ENCODE results near the gene NDUFB11. TPM values are rescaled to one million over a fixed set of nuclear protein-coding genes. Genes with fewer than 3 reads are reported as not detected.
A peak's percentile ranks its signal among the peaks of the same experiment; 100 is the strongest.

The NDUFB11 gene
- total RNA-seq, 2 experiments from 2014 or later, result 78.1 to 139 TPM

DNA sequence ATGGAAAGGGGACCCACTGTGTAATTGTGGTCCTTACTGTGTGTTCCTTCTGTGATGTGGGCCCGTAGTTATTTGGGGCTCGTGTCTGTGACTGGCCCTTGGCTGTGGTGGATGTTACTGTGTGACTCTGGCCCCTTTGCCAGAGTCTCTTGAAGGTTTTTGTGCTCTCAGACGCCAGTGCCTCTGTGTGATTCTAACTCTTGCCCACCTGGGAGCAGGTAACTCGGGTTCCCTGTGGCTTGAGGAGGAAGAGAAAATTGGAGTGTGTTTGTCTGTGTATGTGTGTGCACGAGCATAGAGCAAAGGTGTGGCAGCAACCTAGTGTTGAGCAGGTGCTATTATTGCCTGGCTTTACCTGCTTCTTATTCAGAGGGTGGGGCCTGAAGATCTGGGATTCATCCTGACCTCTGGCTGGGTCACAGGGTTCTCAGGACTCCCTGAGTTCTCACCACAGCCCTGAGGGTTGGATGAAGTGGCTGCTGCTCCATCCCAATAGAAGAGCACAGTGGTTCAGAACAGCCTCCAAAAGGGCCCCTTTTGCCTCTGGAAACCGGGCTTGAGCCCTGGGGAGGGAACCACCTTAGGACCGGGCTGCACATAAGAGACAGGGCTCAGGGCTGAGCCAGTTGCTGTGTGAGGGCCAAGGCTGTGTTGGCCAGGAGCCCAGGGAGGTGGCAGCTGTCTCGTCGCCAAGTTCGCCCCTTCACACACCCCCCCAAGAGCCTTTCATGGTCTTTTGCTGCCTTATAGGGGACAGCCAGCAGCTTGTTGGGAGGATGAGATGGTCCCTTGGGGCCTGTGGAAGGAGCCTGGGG, 1.8 kb upstream of the NDUFB11 start:
- Histone ChIP-seq H3K9me2 (ENCODE audit: insufficient read depth, low read length) (no peaks in the 10 kb centered on the region), H2AFZ (ENCODE audit: low read length) (no peak overlapping the region), H3K9me3 (ENCODE audit: low read length) (no peaks in the 10 kb centered on the region), H3K4me1 (ENCODE audit: insufficient read depth, low read length, poor library complexity, severe bottlenecking) (peaks cover 20% of the 10 kb centered on the region), H3K4me3 (ENCODE audit: low read depth, low read length, poor library complexity, severe bottlenecking) (peak overlapping the region; percentile 95), H3K4me2 (ENCODE audit: low read length) (peak overlapping the region; percentile 86), H3K36me3 (ENCODE audit: insufficient read depth, low read length) (peaks cover 43% of the 10 kb centered on the region), H3K27ac (ENCODE audit: low read depth, low read length, poor library complexity, severe bottlenecking) (peak overlapping the region; percentile 93), H4K20me1 (ENCODE audit: insufficient read depth, low read length) (0 out of 2 replicates have a peak, but pooled peaks cover 10% of the 10 kb centered on the region), H3K79me2 (ENCODE audit: insufficient read depth, low read depth, low read length) (peaks cover 73% of the 10 kb centered on the region)
- POLR2A ChIA-PET, result interaction anchor here (1.0 kb wide), 1 partner anchor 17 kb away, joined by 3 read pairs; no protein-coding TSS in a partner anchor
- intact Hi-C loops (cut with micrococcal nuclease; ENCODE audit: unreplicated experiment), result no loop called here
- TF ChIP-seq, protein P1, sequence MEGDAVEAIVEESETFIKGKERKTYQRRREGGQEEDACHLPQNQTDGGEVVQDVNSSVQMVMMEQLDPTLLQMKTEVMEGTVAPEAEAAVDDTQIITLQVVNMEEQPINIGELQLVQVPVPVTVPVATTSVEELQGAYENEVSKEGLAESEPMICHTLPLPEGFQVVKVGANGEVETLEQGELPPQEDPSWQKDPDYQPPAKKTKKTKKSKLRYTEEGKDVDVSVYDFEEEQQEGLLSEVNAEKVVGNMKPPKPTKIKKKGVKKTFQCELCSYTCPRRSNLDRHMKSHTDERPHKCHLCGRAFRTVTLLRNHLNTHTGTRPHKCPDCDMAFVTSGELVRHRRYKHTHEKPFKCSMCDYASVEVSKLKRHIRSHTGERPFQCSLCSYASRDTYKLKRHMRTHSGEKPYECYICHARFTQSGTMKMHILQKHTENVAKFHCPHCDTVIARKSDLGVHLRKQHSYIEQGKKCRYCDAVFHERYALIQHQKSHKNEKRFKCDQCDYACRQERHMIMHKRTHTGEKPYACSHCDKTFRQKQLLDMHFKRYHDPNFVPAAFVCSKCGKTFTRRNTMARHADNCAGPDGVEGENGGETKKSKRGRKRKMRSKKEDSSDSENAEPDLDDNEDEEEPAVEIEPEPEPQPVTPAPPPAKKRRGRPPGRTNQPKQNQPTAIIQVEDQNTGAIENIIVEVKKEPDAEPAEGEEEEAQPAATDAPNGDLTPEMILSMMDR (conservative IDR thresholded peaks at IDR 0.05; ENCODE audit: low read length), result no peak
- TF ChIP-seq EZH2phosphoT487 (IDR thresholded peaks at IDR 0.05; ENCODE audit: borderline replicate concordance, low read depth, low read length), result no peak
- no peak for DNase-seq (ENCODE audit: low spot score)
- BruUV-seq (replicated peaks), result no TSS peak
- CTCF ChIA-PET (ENCODE audit: unreplicated experiment), result no interaction called here

DNA sequence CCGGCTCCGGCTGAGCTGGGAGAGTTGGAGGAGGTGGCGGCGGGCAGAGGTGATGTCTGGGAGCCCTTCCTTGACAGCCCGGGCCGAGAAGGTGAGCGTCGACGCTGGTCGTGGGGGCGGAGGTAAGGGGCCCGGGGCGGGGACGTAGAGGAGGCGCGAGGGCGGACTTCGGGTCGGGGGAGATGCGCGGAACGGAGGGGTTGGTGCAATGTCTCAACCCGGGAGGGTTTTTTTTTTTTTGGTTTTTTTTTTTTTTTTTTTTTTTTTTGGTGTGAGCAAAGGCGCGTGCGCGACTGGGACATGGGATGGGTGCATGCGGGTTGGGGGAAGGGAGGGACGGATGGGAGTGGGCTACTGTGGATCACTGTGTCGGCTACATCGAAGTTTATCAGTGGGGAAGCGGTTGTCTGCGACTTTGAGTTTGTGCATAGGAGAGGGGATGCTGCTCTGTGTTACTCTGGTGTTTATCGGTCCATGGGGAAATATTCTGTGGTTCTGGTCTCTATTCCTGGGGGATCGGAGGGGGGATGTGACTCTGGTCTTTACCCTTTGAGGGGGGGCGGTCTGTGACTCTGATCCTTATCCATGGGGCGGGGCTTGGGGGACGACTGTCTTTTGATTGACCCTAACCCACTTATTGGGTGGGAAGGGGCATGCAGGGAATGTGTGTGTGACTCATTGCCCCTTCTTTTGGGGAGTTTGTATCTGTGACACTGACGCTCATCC, 1.1 kb upstream of the NDUFB11 start:
- Histone ChIP-seq H3K27ac (ENCODE audit: low read depth, low read length, poor library complexity, severe bottlenecking) (peak overlapping the region; percentile 93), H2AFZ (ENCODE audit: low read length) (0 out of 2 replicates have a peak overlapping the region, but pooled peaks have one; percentile 15)

More for the DNA sequence above, 1.1 kb upstream of the NDUFB11 start:
- no TSS peak for BruUV-seq (replicated peaks)
- peak overlapping the region; percentile 86 for H3K4me2 ChIP-seq (ENCODE audit: low read length)
- intact Hi-C loops (cut with micrococcal nuclease; ENCODE audit: unreplicated experiment), result loop anchor here (1.0 to 2.0 kb wide), 2 partner anchors 48 to 87 kb away; partner anchors contain the start of genes UBA1 and USP11
- TF ChIP-seq, protein P1 (conservative IDR thresholded peaks at IDR 0.05; ENCODE audit: low read length), result no peak
- no peak for TF ChIP-seq EZH2phosphoT487 (IDR thresholded peaks at IDR 0.05; ENCODE audit: borderline replicate concordance, low read depth, low read length)
- peak overlapping the region; percentile 95 for H3K4me3 ChIP-seq (ENCODE audit: low read depth, low read length, poor library complexity, severe bottlenecking)
- H3K4me1 ChIP-seq (ENCODE audit: insufficient read depth, low read length, poor library complexity, severe bottlenecking), result peaks cover 20% of the 10 kb centered on the region
- CTCF ChIA-PET (ENCODE audit: unreplicated experiment), result no interaction called here
- peak; percentile 61 for DNase-seq (ENCODE audit: low spot score)
- no peaks in the 10 kb centered on the region for H3K9me2 ChIP-seq (ENCODE audit: insufficient read depth, low read length)
- H3K9me3 ChIP-seq (ENCODE audit: low read length), result no peaks in the 10 kb centered on the region
- POLR2A ChIA-PET, result interaction anchor here (0.9 to 3.3 kb wide), 6 partner anchors 10 to 45 kb away, joined by 3 to 12 read pairs (median 6); no protein-coding TSS in a partner anchor
- H3K36me3 ChIP-seq (ENCODE audit: insufficient read depth, low read length), result peaks cover 42% of the 10 kb centered on the region
- 0 out of 2 replicates have a peak, but pooled peaks cover 10% of the 10 kb centered on the region for H4K20me1 ChIP-seq (ENCODE audit: insufficient read depth, low read length)
- peaks cover 65% of the 10 kb centered on the region for H3K79me2 ChIP-seq (ENCODE audit: insufficient read depth, low read depth, low read length)

Data from OCI-LY7 (cell line).